GM12878 (cell line): ENCODE data around the gene SEC61A1. TPM values are rescaled to one million over a fixed set of nuclear protein-coding genes. Genes with fewer than 3 reads are reported as not detected.

Source experiments
- ATAC-seq: fragments of 200-7000 bp; cut with Tn5 transposase; 3 replicates; pipeline ENCODE4 v1.9.1; 2020; ENCODE audit warnings: mild to moderate bottlenecking, moderate library complexity
- BruUV-seq: library from RNA; stranded (reverse); fragments of 400-500 nt; replicated peaks from 2 replicates; lab custom pipeline; 2021; lab: Mats Ljungman, UMichigan
- CTCF ChIA-PET: fragments of 300-600 bp; sonication (Branson Sonifier 250); formaldehyde crosslinking; extraction: SDS; loops from one replicate; lab custom pipeline; 2021; ENCODE audit warnings: inconsistent platforms; lab: Yijun Ruan, JAX
- POLR2A ChIA-PET: fragments of 350-600 bp; formaldehyde crosslinking; extraction: SDS; loops from one replicate; lab custom pipeline; 2021; ENCODE audit warnings: inconsistent platforms; lab: Charles Lee
- RAD21 ChIA-PET: fragments of 300-600 bp; sonication (Branson Sonifier 250); formaldehyde crosslinking; loops from one replicate; lab custom pipeline; 2023; ENCODE audit warnings: antibody characterized with exemption; ENCODE audit not compliant: unreplicated experiment; lab: Charles Lee
- SMC1A ChIA-PET: fragments of 300-600 bp; sonication (Branson Sonifier 250); formaldehyde crosslinking; loops from one replicate; lab custom pipeline; 2023; ENCODE audit not compliant: unreplicated experiment, uncharacterized antibody; lab: Charles Lee
- DNase-seq: peaks from one replicate; pipeline ENCODE4 v3.0.0-alpha.2; 2011; ENCODE audit warnings: low read depth, low spot score
- FAIRE-seq: peaks from 3 replicates; lab custom pipeline; 2011; peaks lifted over from hg19 to GRCh38; lab: Jason Lieb, UNC
- H2AFZ ChIP-seq: 2 replicates; pipeline ENCODE4 v1.6.0; 2011; ENCODE audit warnings: low read depth, low read length, control low read depth; ENCODE audit not compliant: control insufficient read depth
- H3K27ac ChIP-seq: 2 replicates; pipeline ENCODE4 v1.5.1; 2011; ENCODE audit warnings: control low read depth; ENCODE audit not compliant: control insufficient read depth, insufficient read depth
- H3K27me3 ChIP-seq, 2 experiments: replicated peaks in 1 of 2; 2 replicates each; pipeline versions ENCODE4 v1.6.0 to v1.6.1; 2011; ENCODE audit warnings: low read length in 1 of 2; ENCODE audit not compliant: control insufficient read depth in 2 of 2, insufficient read depth in 2 of 2
- H3K36me3 ChIP-seq, 2 experiments: 2 replicates each; pipeline ENCODE4 v1.5.1; 2011; ENCODE audit warnings: low read length in 1 of 2; ENCODE audit not compliant: control insufficient read depth in 2 of 2, insufficient read depth in 2 of 2
- H3K4me1 ChIP-seq: 2 replicates; pipeline ENCODE4 v1.6.1; 2011; ENCODE audit warnings: mild to moderate bottlenecking, low read length, moderate library complexity, mixed read lengths; ENCODE audit not compliant: control insufficient read depth, insufficient read depth
- H3K4me2 ChIP-seq: 2 replicates; pipeline ENCODE4 v1.6.0; 2011; ENCODE audit warnings: control low read depth; ENCODE audit not compliant: control insufficient read depth, insufficient read depth
- H3K4me3 ChIP-seq: fragments of 200-600 bp; sonication (generic); 2 replicates; pipeline ENCODE4 v1.5.1; 2016
- H3K79me2 ChIP-seq: 2 replicates; pipeline ENCODE4 v1.6.0; 2011; ENCODE audit warnings: low read length; ENCODE audit not compliant: control insufficient read depth, insufficient read depth
- H3K9ac ChIP-seq: 2 replicates; pipeline ENCODE4 v1.8.0; 2011; ENCODE audit warnings: low read length, control low read depth, mixed read lengths; ENCODE audit not compliant: control insufficient read depth, insufficient read depth
- H3K9me3 ChIP-seq: replicated peaks from 3 replicates; pipeline ENCODE4 v1.5.1; 2011; ENCODE audit warnings: mild to moderate bottlenecking, low read length; ENCODE audit not compliant: control insufficient read depth, insufficient read depth
- H4K20me1 ChIP-seq: 2 replicates; pipeline ENCODE4 v1.6.0; 2011; ENCODE audit not compliant: control insufficient read depth, insufficient read depth
- NR2C2 ChIP-seq: IDR thresholded peaks from 2 replicates; pipeline ENCODE4 v1.6.1; 2011; ENCODE audit warnings: borderline replicate concordance, low read depth; ENCODE audit not compliant: control insufficient read depth, insufficient read length
- RAD21 ChIP-seq: IDR thresholded peaks from 2 replicates; pipeline ENCODE4 v1.6.1; 2011; ENCODE audit warnings: mild to moderate bottlenecking, low read depth, low read length, moderate library complexity; ENCODE audit not compliant: insufficient read depth
- SMC3 ChIP-seq: IDR thresholded peaks from 2 replicates; pipeline ENCODE4 v1.6.1; 2011; ENCODE audit warnings: low read length, improper control_type of control experiment, borderline replicate concordance
- YBX1 ChIP-seq: fragments of 450-650 bp; IDR thresholded peaks from 2 replicates; pipeline ENCODE4 v1.6.1; 2016; ENCODE audit warnings: antibody characterized with exemption
- WGBS: methylation state at CpG from one replicate; pipeline ENCODE4 v1.1.6; 2016; ENCODE audit warnings: low lambda C conversion rate; ENCODE audit not compliant: insufficient replicate concordance, insufficient coverage; ENCODE audit errors: missing lambda C conversion rate; 5-methylcytosine and 5-hydroxymethylcytosine counted together
- in situ Hi-C: fragments of 300-500 bp; cut with MboI; formaldehyde crosslinking; loops from 9 replicates; pipeline ENCODE4 v1.14.3; 2018; ENCODE audit warnings: mixed read lengths
- intact Hi-C: fragments of 100-400 bp; cut with micrococcal nuclease; formaldehyde crosslinking; loops from one replicate; pipeline ENCODE4 v1.14.2; 2022; ENCODE audit not compliant: unreplicated experiment
- polyA plus RNA-seq, 11 experiments: library from polyadenylated mRNA; depleted of rRNA in 4 of 11; unstranded in 6 of 11; stranded (reverse) in 5 of 11; fragments of >200 nt; fragmentation: Nextera tagmentation in 4 of 11; fragmentation: Illumina TruSeq in 1 of 11; extraction: Ambion mirVana in 4 of 11; extraction: Trizol in 1 of 11; gene quantifications; 1 replicate in 1 of 11; 2 replicates in 10 of 11; pipeline versions ENCODE4 v1.2.1 to v1.2.3, GENCODE V29; 2011 to 2016; ENCODE audit warnings: inconsistent platforms in 2 of 11, missing spikeins in 2 of 11, low read depth in 1 of 11
- total RNA-seq, 4 experiments: library from RNA; depleted of rRNA in 3 of 4; stranded (reverse); fragments of >200 nt in 3 of 4; fragmentation: Illumina TruSeq in 1 of 4; extraction: Trizol in 1 of 4; gene quantifications; 2 replicates each; pipeline versions ENCODE4 v1.2.1 to v1.2.3, GENCODE V29; 2013 to 2021
- TF ChIP-seq, protein P1 (sequence below): fragments of 150-350 bp; IDR thresholded peaks from 2 replicates; pipeline ENCODE4 v1.6.1; 2016; ENCODE audit warnings: low read depth, low read length
- TF ChIP-seq, protein P2 (sequence below), 3 experiments: IDR thresholded peaks in 2 of 3; conservative IDR thresholded peaks in 1 of 3; 2 replicates each; pipeline ENCODE4 v1.5.1; 2011; ENCODE audit warnings: low read depth in 3 of 3, low read length in 3 of 3, mild to moderate bottlenecking in 3 of 3, control low read depth in 2 of 3, moderate library complexity in 2 of 3, inconsistent platforms in 1 of 3, mixed read lengths in 1 of 3; ENCODE audit not compliant: control insufficient read depth in 2 of 3, insufficient read depth in 1 of 3; ENCODE audit errors: extremely low read depth in 1 of 3

The SEC61A1 gene
- total and polyA plus RNA-seq, 10 of the 15 experiments (the other 5 are each of a cell fraction or from before 2014, with no cell fraction given) = 5.2 to 265 (median 142) TPM

DNA sequence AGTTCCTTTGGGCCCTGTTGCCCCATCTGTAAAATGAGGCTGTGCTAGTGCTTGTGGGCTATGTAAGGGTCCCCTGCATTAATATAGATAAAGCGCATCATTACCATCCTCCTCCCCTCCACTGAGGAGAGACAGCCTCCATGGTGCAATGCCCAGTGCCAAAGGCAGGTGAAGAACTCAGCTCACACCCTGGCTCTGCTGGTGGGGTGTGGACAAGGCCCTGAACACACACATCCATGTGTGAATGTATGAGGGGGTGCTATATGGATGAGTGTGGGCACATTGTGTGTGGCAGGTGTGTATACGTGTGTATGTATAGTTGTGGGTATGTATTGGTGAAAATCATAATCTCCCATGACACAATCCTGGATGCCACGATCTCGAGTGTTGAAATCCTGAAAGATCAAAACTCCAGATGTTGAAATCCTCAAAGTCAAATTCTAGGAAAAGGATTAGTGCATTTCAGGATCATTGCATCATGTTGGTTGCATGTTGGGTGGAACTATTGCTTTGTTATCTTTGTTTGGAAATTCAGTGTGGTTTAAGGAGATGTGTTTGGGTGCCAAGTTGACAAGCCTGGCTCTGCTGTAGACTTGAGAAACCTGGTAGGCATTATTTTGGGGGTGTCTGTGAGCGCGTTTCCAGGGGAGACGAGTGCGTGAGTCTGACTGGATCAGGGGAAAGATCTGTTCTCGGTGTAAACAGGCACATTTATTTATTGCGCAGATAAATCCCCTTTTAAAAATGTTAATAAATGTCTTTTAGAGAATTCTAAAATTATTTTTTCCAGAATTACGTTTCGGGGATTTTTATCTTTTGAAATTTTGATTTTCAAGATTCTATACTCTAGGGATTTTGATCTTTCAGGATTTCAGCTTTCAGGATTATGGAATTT is 42.0 kb upstream of the SEC61A1 start (continued):
- TF ChIP-seq, protein P1, sequence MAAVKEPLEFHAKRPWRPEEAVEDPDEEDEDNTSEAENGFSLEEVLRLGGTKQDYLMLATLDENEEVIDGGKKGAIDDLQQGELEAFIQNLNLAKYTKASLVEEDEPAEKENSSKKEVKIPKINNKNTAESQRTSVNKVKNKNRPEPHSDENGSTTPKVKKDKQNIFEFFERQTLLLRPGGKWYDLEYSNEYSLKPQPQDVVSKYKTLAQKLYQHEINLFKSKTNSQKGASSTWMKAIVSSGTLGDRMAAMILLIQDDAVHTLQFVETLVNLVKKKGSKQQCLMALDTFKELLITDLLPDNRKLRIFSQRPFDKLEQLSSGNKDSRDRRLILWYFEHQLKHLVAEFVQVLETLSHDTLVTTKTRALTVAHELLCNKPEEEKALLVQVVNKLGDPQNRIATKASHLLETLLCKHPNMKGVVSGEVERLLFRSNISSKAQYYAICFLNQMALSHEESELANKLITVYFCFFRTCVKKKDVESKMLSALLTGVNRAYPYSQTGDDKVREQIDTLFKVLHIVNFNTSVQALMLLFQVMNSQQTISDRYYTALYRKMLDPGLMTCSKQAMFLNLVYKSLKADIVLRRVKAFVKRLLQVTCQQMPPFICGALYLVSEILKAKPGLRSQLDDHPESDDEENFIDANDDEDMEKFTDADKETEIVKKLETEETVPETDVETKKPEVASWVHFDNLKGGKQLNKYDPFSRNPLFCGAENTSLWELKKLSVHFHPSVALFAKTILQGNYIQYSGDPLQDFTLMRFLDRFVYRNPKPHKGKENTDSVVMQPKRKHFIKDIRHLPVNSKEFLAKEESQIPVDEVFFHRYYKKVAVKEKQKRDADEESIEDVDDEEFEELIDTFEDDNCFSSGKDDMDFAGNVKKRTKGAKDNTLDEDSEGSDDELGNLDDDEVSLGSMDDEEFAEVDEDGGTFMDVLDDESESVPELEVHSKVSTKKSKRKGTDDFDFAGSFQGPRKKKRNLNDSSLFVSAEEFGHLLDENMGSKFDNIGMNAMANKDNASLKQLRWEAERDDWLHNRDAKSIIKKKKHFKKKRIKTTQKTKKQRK = no peak
- no peak for TF ChIP-seq YBX1

DNA sequence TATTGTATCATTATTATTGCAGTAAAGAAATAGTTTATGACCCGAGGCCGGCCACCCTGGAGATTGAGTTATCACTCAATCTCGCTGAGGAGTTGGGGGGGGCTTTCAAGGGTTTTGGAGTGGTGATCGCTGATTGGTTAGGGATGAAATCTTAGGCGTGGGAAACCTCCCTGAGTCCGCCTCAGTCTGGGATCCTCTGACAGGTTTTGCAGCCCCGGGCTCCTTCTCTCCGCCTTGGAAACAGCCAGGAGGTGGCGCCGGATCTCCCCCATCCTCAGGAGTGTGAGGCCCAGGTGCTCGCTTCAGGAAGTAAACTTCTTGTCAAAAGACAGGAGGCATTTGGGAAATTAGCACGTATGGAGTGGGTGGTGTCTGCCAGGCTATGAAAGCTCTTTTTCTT is 41.1 kb upstream of the SEC61A1 start:
- Histone ChIP-seq H4K20me1 (no peaks in the 10 kb centered on the region), H3K27me3 (no peaks in the 10 kb centered on the region), H3K4me3 (no peak overlapping the region), H3K36me3 (no peaks in the 10 kb centered on the region), H3K4me1 (no peaks in the 10 kb centered on the region), H2AFZ (peak overlapping the region; percentile 51), H3K4me2 (no peak overlapping the region), H3K9me3 (no peaks in the 10 kb centered on the region), H3K9ac (no peak overlapping the region), H3K79me2 (no peaks in the 10 kb centered on the region), H3K27ac (no peak overlapping the region)
- intact Hi-C loops = no loop called here
- POLR2A ChIA-PET = no interaction called here
- TF ChIP-seq SMC3 = peak; percentile 32; the same call in 1 of the 2 replicates
- TF ChIP-seq NR2C2 = no peak
- TF ChIP-seq, protein P2, sequence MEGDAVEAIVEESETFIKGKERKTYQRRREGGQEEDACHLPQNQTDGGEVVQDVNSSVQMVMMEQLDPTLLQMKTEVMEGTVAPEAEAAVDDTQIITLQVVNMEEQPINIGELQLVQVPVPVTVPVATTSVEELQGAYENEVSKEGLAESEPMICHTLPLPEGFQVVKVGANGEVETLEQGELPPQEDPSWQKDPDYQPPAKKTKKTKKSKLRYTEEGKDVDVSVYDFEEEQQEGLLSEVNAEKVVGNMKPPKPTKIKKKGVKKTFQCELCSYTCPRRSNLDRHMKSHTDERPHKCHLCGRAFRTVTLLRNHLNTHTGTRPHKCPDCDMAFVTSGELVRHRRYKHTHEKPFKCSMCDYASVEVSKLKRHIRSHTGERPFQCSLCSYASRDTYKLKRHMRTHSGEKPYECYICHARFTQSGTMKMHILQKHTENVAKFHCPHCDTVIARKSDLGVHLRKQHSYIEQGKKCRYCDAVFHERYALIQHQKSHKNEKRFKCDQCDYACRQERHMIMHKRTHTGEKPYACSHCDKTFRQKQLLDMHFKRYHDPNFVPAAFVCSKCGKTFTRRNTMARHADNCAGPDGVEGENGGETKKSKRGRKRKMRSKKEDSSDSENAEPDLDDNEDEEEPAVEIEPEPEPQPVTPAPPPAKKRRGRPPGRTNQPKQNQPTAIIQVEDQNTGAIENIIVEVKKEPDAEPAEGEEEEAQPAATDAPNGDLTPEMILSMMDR (IDR thresholded peaks at IDR 0.05 in 2 of 3, conservative IDR thresholded peaks at IDR 0.05 in 1 of 3; ENCODE audit: control insufficient read depth in 2 of 3, extremely low read depth in 1 of 3, insufficient read depth in 1 of 3, low read depth in 3 of 3, low read length in 3 of 3) = peak; percentile 28 to 40 (median 34); a peak in 5 of 6 replicates
- TF ChIP-seq RAD21 = peak; percentile 27; the same call in 1 of the 2 replicates
- no peak for FAIRE-seq
- in situ Hi-C loops = no loop called here
- WGBS = 22% methylated on average over 12 of the region's 12 CpGs
- no peak for DNase-seq
- SMC1A ChIA-PET = no interaction called here
- BruUV-seq = no TSS peak
- CTCF ChIA-PET = interaction anchor here (1.7 kb wide), 1 partner anchor 122 kb away, joined by 3 read pairs; no protein-coding TSS in a partner anchor
- RAD21 ChIA-PET = no interaction called here
- ATAC-seq = peak; percentile 41; the same call in 2 of the 3 replicates
